Ramos (cell line): ENCODE results near the gene OGFOD2.
"Not testable (repeated sequence)": the region's sequence is repeated elsewhere in the genome, so short reads cannot be mapped to it uniquely, and the experiment has no call there.

Experiments
- in situ Hi-C: fragments of 300-500 bp; cut with MboI; formaldehyde crosslinking; loops from one replicate; pipeline ENCODE4 v1.14.3; 2022; ENCODE audit warnings: low sequenced_read_pairs; ENCODE audit not compliant: unreplicated experiment

OGFOD2 gene

DNA sequence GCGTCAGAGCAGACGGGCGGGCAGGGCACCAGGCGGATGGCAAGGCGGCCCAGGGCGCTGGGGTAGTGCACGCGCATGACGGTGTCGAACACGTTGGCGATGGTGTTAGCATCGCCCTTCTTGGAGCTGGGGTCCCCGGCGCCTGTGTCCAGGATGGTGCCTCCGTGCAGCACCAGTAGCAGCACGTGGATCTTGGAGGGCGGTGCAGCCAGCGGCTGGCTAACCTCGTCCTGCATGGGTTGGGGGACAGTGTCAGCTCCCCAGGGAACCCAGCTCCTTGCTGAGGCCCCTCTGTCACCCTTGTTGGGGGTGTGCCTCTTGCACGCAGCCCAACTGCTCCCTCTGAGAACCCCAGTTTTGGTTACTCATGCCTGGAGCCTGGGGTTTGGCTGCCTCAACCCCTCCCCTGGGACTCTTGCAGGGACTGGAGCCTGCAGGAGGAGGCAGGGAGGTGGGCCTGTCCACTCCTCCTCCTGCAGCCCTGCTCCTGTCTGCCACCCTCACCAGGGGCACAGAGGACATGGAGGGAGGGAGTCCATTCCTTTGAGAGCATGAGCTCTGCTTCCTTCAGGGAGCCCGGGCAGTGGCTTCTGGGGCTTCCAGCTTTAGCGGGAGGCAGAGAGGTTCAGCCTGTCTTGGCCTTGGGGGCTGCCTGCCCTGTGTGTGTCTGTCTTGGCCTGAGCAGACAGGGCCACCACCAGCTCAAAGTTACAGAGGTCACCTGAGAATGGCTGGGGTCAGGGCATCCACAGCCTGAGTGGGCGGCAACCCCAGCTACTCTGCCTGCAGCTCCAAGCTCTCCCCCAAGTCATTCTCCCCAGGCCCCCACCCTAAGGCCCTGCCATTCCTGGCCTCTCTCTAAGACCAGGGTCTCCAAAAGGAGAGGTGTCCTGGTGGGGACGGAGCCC, 22.6 kb downstream of the OGFOD2 start:
- in situ Hi-C loops: no loop called here

DNA sequence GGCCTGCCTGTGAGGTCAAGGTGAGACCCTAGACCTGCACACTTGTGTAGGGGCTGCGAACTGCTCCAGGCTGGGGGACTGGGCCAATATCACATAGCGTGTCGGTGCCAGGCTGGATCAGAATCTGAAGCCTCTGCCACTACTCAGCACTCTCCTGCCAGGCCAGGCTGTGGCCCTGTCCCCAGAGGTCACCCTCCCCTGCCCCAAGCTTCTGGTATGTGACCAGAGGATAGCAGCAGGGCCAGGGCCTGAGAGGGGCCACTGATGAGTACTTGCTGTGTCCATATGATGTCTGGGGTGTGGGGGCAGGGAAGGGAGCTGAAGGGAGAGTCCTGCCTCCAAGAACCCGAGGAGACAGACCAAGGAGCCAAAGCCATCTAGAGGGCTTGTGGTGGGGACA, 23.3 kb downstream of the OGFOD2 start:
- in situ Hi-C loops: no loop called here

DNA sequence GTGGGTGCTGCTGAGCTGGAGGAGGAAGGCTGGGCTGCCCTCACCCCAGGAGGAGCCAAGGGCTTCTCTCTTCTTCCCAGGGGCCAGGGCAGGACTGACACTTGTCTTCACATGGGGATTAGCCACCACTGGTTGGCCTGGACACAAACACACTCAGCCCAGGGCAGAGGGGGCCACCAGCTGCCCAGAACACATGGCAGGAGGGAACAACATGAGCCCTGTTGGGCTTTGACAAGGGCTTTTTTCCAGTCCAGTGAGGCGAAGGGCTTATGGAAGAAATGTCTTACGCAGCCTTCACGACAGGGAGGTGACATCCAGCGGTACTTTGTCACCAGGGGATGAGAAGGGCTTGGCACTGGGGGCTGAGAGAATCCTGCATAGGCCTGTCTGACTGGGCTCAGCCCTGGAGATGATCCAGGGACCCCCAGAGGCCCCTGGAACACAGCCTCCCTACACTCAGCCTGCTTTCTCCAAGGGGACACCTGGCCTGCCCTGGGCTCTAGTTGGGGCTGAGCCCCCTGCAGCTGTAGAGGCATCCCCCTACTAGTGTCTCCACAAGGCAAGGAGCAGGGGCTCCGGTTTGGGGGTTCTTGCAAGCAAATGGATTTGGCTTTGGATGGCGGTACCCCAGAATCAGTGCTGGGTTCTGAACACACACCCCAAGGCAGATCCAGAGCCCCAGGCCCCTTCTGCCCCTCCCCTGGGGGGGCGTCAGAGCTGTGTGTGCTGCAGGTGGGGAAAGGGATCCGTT, 24.3 kb downstream of the OGFOD2 start:
- in situ Hi-C loops: no loop called here

DNA sequence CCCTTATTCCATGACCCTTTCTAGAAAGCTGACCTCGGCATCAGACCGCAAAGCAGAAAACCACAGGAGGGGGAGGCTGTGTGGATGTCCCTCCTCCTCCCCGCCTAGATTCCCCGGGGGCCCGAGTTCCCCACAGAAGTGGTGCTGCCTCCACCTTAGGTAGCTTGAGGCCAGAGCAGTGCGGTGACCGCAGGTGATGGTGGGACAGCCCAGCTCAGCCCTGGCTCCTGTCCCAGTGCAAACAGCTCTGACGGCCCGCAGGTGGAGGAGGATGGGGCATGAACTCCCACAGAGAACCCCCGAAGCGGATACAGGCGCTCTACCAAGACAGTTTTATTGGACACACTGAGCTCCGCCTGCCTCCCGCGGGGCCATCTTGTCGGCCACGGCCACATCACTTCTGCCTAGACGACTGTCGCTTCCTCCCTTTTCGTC, 25.0 kb downstream of the OGFOD2 start:
- in situ Hi-C loops: no loop called here

DNA sequence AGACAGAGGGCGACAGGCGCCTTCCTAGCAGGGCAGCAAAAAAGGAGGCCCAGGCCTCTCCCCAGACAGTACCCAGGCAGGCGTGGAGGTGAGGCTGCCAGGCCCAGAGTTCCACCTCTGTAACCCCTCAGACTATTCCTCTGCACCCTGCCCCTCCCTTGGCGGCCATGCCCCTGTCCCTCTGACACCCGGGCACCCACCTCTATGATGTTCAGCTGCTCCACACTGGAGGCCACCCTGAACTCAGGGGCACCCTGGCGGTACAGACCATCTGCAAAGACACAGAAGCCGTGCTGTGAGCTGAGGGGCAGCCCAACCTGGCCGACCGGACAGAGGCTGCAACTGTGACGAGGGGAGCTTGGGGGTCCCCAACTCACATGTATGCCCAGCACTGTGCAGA, 25.5 kb downstream of the OGFOD2 start:
- in situ Hi-C loops: no loop called here

DNA sequence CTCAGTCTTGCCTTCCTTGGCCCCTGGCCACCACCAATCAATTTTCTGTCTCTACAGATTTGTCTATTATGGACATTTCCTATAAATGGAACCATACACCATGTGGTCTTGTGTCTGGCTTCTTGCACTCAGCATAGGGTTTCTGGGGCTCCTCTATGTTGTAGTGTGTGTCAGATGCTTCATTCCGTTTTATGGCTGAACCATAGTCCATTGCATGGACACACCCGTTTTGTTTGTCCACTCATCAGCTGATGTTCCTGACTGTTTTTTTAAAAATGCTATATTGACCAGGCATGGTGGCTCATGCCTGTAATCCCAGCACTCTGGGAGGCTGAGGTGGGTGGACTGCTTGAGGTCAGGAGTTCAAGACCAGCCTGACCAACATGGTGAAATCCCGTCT, 26.4 kb downstream of the OGFOD2 start:
- in situ Hi-C loops: no loop called here

DNA sequence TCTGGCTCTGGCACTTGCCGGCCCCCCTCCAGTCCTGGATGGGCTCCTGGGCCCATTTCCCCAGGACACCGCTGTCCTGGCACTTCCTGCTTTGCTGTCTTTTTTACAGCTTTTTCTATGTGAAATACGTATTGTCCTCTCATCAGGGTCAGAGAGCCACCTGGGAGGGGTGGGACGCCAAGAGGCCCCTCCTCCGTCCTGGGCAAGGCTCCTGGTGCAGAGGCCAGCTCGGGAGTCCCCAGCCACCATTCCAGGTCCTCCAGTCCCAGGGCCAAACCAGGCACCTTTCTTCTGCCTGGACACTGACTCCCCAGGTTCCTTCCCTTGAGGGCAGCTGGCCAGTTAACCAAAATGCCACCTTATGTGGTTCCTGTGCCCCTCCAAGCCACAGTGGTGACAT, 28.2 kb downstream of the OGFOD2 start:
- in situ Hi-C loops: no loop called here

DNA sequence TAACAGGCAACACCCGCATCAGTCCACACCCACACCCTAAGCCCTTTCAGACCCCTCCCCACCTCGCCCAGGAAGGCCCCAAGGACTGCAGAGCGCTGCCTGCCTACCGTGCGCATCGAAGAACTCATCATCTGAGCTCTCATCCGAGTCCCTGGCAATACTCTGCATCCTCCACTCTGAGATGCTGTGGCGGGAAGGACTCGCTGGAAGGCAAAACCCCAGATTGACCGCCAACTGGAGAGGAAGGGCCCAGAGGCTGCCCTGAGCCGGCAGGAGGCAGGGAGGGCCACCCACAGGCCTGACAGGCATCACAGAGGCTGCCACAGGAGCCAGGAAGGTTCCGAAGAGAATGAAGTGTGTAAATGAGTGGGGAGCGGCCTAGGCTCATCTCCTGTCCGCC, 29.2 kb downstream of the OGFOD2 start:
- in situ Hi-C loops: no loop called here

DNA sequence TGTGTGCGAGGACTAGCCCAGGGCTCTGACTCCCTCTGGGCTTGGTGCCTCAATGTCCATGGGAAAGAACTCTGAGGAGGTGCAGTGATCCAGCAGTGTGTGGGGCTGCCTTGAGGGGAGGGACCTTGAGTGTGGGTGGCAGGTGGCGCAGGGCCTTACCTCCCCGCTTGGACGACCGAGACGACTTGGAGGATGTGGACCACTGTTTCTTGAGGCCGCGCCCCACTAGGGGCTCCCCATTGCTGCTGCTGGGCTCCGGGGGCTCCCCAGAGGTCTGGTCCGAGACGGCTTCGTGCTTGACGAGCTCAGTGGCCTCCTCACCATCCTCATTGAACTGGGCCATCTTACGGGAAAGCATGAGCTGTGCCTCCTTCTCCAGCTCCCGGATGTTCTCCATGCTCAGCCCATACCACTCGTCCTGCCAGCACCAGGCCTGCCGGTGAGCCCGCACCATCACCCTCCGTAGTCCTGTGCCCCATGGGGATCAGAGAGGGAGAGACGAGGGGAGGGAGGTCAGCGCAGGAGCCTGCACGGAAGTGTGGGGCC, 30.1 kb downstream of the OGFOD2 start:
- in situ Hi-C loops: no loop called here

DNA sequence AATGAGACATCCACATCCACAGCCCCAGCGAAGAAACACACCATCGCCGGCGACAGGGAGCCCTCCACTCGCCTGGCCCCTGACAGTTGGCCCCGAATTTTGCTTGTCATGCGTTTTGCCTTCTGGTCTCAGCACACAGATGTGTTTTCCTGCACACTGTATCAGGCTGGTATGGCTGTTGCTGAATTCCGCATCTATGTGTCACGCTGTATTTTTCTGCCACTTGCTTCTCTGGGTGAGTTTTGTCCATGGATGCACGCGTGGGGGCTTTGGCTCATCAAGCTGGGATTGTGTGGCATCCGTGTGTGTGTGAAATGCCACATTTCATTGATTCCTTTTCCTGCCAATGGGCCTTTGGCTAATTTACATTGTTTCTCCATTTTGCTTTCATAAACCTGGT, 31.9 kb downstream of the OGFOD2 start:
- in situ Hi-C loops: no loop called here

DNA sequence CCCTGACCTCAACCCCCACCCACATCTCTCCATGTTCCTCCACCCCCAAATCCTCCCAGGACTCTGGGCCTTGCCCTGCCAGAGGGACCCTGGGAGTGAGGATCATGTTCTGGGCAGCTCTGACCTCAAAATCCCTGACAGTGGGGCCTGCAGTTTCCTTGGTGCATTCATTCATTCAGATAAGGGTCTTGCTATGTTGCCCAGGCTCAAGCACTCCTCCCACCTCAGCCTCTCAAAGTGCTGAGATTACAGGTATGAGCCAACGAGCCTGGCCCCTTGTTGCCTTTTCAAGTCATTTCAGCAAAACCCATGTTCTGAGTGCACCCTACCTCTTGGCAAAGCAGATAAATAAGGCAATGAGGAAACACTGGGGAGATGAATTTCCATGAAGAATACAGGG, 35.1 kb downstream of the OGFOD2 start:
- in situ Hi-C loops: no loop called here

DNA sequence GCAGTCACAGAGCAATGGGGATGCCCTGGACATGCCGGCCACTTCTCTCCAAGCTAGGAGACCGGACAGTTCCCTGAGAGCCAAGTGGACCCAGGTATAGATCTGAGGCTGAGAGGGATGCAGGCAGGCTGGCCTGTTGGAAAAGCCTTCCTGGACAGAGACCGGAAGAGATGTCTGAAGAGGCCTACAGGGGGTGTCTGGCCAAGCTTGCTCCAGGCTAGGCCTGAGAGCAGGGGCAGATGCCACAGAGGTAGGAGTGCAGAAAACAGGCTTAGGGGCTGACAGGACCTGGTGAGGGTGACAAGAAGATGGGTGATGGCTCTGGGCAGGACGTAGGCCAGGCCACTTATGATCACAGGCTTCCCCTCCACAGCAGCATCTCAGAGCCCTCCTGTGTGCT, 35.6 kb downstream of the OGFOD2 start:
- in situ Hi-C loops: no loop called here

DNA sequence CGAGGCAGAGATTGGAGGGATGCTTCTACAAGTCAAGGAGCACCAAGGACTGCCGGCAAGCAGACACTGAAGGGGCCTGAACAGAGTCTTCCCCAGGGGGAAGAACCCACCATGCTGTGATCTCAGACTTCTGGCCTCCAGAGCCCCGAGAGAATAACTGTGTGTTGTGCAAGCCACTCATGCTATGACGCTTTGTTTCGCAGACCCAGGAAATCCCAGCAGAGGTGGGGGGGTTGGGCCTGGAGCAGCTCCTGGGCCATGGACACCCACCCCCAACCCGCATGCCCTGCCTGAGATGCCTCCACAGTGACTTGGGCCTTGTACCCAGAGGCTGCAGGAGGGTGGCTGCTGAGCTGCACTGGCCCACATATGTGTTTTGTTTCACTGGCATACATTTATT, 36.7 kb downstream of the OGFOD2 start:
- in situ Hi-C loops: no loop called here

DNA sequence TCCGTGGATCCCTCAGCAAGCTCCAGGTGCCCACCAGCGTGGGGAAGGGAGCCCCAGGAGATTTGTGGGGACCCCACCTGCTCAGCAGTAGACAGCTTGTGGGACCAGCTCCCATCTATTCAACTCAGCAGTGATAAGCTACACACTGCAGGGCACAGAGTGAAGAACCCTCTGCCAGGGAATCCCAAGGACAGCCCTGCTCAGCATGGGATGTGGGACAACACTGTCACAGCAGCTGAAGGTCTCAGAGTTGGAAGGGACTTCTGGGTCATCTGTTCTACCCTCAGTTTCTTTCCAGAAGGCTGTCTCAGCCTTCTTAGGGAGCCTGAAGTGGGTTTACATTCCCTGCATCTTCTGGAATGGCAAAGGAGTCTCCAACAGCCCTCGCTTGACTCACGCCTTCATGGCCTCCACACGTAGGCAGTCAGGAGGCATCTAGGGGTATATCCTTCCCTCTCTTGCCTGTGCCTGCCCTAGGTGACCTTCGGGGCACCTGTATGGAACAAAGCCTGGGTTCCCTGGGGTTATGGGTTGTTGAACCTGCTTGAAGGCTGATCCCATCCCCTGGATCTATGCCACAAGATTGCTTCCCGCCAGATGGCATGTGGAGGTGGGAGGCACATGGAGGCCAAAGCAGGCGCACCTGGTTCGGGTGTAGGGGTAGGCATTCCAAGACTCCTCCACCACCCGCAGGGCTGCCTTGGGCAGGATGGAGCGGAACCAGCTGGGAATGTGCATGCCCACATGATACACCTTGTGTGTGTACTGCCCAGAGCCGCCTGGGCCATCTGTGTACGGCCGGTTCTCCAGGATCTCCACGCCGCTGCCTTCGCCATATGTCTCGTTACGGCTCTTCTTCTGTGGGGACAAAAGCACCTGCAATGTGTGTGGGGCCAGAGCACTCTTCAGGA, 38.4 kb downstream of the OGFOD2 start:
- in situ Hi-C loops: no loop called here

DNA sequence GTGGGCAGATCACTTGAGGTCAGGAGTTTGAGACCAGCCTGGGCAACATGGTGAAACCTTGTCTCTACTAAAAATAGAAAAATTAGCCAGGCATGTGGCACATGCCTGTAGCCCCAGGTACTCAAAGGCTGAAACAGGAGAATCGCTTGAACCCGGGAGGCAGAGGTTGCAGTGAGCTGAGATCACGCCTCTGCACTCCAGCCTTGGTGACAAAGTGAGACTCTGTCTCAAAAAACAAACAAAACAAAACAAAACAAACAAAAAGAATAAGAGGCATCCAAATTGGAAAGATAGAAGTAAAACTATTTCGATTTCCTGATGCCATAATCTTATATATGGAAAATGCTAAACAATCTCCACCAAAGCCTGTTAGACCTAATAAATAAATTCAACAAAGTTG, 39.4 kb downstream of the OGFOD2 start:
- in situ Hi-C loops: not testable (repeated sequence)

DNA sequence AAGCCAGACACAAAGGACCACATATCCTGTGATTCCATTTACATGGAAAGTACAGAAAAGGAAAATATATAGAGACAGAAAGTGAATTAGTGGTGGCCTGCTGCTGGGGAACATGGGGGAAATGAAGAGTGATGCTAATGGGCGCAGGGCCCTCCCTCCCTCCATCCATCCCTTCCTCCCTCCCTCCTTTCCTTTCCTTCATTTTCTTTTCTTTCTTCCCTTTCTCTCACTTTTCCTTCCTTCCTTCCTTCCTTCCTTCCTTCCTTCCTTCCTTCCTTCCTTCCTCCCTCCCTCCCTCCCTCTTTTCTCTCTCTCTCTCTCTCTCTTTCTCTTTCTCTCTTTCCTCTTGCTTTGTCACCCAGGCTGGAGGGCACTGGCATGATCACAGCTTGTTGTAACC, 42.7 kb downstream of the OGFOD2 start:
- in situ Hi-C loops: no loop called here

DNA sequence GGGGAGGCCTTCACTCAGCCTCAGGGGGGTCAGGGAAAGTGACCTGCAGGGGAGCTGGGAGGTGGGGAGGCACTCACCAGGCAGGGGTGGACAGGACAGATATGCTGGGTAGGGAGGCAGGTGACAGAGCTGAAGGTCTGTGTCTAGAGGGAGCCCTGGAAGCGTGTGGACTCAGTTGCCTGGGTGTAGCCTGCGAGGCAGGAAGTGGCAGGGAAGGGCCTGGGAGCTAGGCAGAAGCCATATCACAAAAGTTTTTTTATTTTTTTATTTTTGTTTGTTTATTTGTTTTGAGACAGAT, 44.7 kb downstream of the OGFOD2 start:
- in situ Hi-C loops: no loop called here

DNA sequence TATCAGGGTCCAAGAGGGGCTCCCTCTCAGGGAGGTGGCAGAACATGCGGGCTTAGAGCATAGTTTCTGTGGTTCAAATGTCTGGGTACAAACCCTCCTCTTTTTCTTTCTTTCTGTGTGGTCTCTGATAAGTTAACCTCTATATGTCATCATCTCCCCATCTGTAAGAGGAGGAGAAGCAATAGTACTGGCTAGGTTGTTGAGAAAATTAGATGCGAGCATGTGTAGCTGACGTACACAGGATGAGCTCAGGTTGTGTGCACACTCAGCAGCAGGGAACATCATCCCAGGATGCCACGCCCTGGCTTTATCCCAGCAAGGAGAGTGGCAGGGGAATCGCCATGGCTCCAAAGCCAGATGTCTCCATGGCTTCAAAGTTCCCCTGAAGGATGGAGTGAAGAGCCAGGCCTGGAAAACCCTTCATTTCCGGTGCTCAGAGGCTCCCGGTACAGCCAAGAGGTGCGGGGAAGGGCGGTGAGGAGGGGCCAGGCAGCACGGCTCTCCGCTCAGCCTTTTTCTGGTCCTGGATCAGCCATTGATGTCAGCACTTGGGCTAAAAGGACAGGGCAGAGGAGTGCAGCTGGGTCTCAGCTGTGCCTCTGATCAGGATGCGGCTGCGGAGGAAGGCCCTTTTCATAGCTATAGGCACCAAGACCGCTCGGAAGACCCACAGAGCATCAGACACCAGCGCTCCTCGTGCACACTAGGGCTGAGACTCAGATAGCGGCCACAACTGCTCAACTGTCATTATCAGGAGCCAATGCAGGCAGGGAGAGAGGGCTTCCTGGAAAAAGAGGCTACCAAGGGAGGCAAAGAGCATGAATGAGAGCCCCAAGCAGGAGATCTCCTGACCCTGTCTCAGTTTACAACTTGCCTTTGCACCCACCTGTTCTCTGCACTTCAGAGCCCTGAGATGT, 46.9 kb downstream of the OGFOD2 start:
- in situ Hi-C loops: no loop called here

DNA sequence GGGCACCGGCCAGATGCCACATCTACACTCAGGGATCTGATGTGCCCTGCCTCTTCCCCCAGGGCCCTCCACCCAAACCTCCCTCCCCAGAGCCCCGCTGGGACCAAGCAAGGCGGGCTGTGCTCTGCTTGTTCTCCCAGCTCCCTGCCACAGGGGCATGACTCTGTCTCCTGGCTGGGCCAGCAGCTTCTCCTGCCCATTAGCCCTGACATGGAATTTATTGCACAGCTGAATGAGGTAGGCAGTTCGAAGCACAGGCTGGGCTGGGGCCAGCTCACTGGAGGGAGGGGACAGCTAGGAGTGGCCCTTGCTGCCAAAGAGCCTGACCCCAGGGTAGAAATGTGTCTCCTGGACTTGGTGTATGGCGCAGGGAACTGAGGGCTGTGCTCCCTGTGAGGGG, 47.8 kb downstream of the OGFOD2 start:
- in situ Hi-C loops: no loop called here
